Cerebellar cortex (tissue), 1 donor: Measurements from ENCODE around the gene MAPK8IP2.

Experiments
- DNase-seq: peaks from one replicate; pipeline ENCODE4 v3.0.0-alpha.2; 2015; ENCODE audit warnings: low spot score

Gene MAPK8IP2

GRCh38 chr22:50575426-50575941 is 25.1 kb upstream of the MAPK8IP2 start:
- no peak for DNase-seq

GRCh38 chr22:50576070-50576469 is 24.5 kb upstream of the MAPK8IP2 start:
- DNase-seq: peak; percentile 93

- peak; percentile 25 for DNase-seq
Measured at GRCh38 chr22:50576806-50577696, 23.5 kb upstream of the MAPK8IP2 start.

GRCh38 chr22:50577697-50577986 is 23.0 kb upstream of the MAPK8IP2 start:
- DNase-seq: no peak

GRCh38 chr22:50577987-50578775 is 22.4 kb upstream of the MAPK8IP2 start, which contains the start of gene CPT1B:
TSS of gene CPT1B (minus strand) at chr22:50578427. CDS start at chr22:50577915, 512 bp downstream.
- DNase-seq: no peak

- DNase-seq: no peak
Measured at GRCh38 chr22:50578776-50579310, 21.8 kb upstream of the MAPK8IP2 start.

- DNase-seq: no peak
Measured at GRCh38 chr22:50579752-50580151, 20.8 kb upstream of the MAPK8IP2 start.

- DNase-seq: no peak
Measured at GRCh38 chr22:50581031-50581949, 19.3 kb upstream of the MAPK8IP2 start.

- peak; percentile 39 for DNase-seq
Measured at GRCh38 chr22:50581950-50582492, 18.6 kb upstream of the MAPK8IP2 start.

- DNase-seq: peak; percentile 98
Measured at GRCh38 chr22:50582493-50583293, 17.9 kb upstream of the MAPK8IP2 start, which contains the start of gene CHKB. TSS of gene CHKB (minus strand) at chr22:50582849. CDS start at chr22:50582781, 68 bp downstream.

- DNase-seq: no peak
Measured at GRCh38 chr22:50583294-50583861, 17.2 kb upstream of the MAPK8IP2 start.

- no peak for DNase-seq
Measured at GRCh38 chr22:50584106-50585096, 16.2 kb upstream of the MAPK8IP2 start.

GRCh38 chr22:50585238-50585637 is 15.4 kb upstream of the MAPK8IP2 start:
- no peak for DNase-seq

GRCh38 chr22:50585781-50586180 is 14.8 kb upstream of the MAPK8IP2 start:
- no peak for DNase-seq

- DNase-seq: no peak
Measured at GRCh38 chr22:50586416-50586815, 14.2 kb upstream of the MAPK8IP2 start.

GRCh38 chr22:50587407-50587806 is 13.2 kb upstream of the MAPK8IP2 start:
- DNase-seq: no peak

- DNase-seq: no peak
Measured at GRCh38 chr22:50595189-50595588, 5.4 kb upstream of the MAPK8IP2 start.

GRCh38 chr22:50597097-50597496 is 3.5 kb upstream of the MAPK8IP2 start:
- no peak for DNase-seq
